SK-N-MC (cell line): ENCODE data around the gene URB2.

Experiments
- EZH2 ChIP-seq: fragments of 200-600 bp; sonication (generic); IDR thresholded peaks from one replicate; pipeline ENCODE4 v1.6.1; 2017; ENCODE audit warnings: antibody characterized with exemption
- FOXP2 ChIP-seq: optimal IDR thresholded peaks from 2 replicates; pipeline ENCODE3; 2011; ENCODE audit warnings: mild to moderate bottlenecking, moderate library complexity; ENCODE audit not compliant: insufficient read depth; ENCODE audit errors: extremely low read length, control extremely low read depth
- POLR2AphosphoS5 ChIP-seq: IDR thresholded peaks from 2 replicates; pipeline ENCODE4 v1.6.1; 2012; ENCODE audit warnings: mild to moderate bottlenecking, low read depth, low read length, borderline replicate concordance

- TF ChIP-seq POLR2AphosphoS5 (no peak), EZH2 (no peak), FOXP2 (no peak)
Observed at GRCh38 chr1:229709500-229710013, 83.5 kb downstream of the URB2 start.
